ENCODE measurements around the gene GOLGA1.
A peak's percentile ranks its signal among the peaks of the same experiment; 100 is the strongest.
"Not testable (repeated sequence)": the region's sequence is repeated elsewhere in the genome, so short reads cannot be mapped to it uniquely, and the experiment has no call there.

GOLGA1 gene

GRCh38 chr9:124940894-124941678 is at the start of gene GOLGA1:
GOLGA1 (minus strand) TSS chr9:124941083; CDS start chr9:124938711, 2,372 bp downstream.
- DNase-seq: peak; percentile 91

GRCh38 chr9:124983698-124984097 is 42.8 kb upstream of the GOLGA1 start:
- no peak for DNase-seq

GRCh38 chr9:124980431-124980830 is 39.5 kb upstream of the GOLGA1 start:
- no peak for DNase-seq

- no peak for DNase-seq
Measured at GRCh38 chr9:124975131-124975530, 34.2 kb upstream of the GOLGA1 start.

GRCh38 chr9:124973807-124974206 is 32.9 kb upstream of the GOLGA1 start:
- DNase-seq: no peak

DNA sequence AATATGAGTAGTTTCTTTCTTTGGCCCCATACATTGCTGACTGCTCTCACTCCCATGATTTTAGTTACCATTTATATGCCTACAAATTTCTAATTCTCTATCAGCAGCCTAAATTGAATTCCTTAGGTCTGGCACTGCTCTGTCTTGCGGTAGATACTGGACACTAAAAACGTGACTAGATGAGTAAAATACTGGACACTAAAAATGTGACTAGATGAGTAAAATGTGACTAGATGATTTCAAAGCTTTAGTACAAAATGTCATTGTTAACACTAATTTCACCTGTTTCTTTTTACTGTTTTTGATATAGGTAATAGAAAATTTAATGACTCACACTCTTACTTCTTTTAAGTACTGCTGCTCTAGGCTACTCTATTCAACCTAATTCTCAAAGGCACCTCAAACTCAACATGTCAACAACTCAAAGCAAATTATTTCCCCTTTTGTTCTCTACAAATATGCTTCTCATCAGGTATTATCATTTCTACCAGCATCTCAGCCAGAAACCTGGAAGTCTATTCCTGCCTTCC is 31.4 kb upstream of the GOLGA1 start:
- no peak for DNase-seq

DNA sequence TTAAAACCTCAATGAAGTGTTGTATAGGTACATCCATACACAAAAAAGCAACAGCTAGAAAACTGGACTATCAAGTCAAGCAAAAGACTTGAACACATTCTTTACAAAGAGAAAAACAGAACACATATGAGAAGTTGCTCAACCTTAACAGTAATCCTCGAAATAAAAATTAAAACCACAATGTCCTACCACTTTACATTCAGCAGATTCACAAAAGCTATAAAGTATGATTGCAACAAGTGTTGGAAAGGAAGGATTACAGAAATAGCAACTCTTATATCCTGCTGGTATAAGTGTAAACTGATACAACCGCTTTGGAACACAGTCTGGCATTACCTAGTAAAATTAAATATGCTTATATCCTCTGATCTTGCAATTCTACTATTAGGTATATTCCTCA is 28.5 kb upstream of the GOLGA1 start:
- no peak for DNase-seq

GRCh38 chr9:124968238-124968637 is 27.4 kb upstream of the GOLGA1 start:
- no peak for DNase-seq

- not testable (repeated sequence) for DNase-seq
Measured at GRCh38 chr9:124965775-124966568, 25.1 kb upstream of the GOLGA1 start.

GRCh38 chr9:124964604-124965003 is 23.7 kb upstream of the GOLGA1 start:
- no peak for DNase-seq

GRCh38 chr9:124964056-124964455 is 23.2 kb upstream of the GOLGA1 start:
- DNase-seq: no peak

DNA sequence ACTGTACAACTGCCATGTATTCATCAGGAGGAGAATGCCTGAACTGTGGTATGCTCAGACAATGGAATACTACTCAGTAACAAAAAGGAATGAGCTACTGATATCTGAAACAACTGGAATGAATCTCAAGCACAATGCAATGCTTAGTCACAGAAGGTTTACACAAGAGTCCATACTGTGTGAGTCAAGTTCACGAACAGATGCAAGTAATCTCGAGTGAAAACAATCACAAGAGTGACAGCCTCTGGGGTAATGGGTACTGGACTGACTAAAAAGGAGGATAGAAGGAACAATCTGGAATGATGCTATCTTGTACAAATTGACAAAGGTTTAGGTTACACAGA is 19.5 kb upstream of the GOLGA1 start:
- DNase-seq: no peak

DNA sequence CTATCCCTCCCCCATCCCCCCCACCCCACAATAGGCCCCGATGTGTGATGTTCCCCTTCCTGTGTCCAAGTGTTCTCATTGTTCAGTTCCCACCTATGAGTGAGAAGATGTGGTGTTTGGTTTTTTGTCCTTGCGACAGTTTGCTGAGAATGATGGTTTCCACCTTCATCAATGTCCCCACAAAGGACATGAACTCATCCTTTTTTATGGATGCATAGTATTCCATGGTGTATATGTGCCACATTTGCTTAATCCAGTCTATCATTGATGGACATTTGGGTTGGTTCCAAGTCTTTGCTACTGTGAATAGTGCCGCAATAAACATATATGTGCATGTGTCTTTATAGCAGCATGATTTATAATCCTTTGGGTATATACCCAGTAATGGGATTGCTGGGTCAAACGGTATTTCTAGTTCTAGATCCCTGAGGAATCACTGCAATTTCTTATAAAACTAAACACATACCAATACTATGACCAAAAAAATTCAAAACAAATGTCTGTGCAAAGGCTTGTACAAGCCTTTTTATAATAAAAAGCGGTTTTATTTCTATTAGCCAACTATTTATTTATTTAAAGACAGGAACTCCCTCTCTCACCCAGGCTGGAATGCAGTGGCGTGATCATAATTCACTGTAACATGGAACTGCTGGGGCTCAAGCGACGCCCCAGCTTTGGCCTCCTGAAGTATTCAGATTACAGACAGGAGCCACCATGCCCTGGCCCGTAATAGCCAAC is 19.0 kb upstream of the GOLGA1 start:
- DNase-seq: not testable (repeated sequence)

- no peak for DNase-seq
Measured at GRCh38 chr9:124954255-124954654, 13.4 kb upstream of the GOLGA1 start.

DNA sequence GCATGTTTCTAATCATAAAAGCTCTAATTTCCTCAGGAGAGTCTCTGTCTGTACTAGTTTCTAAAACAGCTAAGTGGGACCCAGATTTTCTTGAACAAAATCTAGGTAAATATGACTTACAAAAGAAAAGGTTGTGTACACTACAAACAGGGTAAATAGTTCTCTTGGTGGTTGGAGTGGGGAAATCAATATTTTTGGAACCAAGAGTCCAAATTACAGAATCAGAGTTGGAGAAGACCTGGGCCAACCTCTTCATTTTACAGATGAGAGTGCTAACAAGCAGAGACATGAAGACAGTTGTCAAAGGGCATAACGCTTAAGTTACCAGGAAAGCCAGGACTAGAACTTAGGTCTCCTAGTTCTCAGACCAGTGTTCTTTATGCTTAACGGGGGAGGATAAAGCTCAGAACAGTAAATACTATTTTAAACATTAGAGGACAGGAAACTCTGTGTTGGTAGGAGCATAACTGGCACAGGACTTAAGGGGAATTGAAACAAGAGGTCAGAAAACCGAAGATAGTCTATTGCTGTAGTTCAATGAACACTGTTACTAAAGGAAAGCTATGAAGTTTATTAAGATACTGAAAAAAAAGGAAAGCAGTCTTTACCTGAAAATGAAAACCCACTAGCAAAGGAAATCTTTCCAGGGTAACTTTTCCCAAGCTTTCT is 9.3 kb upstream of the GOLGA1 start:
- no peak for DNase-seq

DNA sequence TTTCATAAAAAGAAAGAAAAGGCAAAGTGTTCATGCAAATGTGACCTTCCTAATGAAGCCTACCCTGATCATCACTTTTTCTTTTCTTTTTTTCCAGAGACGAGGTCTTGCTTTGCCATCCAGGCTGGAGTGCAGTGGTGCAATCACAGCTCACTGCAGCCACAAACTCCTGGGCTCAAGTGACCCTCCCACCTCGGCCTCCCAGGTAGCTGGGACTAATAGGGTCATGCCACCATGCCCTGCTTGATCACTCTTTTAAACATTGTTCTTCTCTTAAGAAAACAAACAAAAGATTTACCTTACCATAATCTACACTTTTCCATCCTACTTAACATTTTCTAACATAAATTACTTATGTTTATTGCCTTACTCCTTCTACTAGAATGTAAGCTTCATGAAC is 8.5 kb upstream of the GOLGA1 start:
- no peak for DNase-seq

GRCh38 chr9:124947727-124948391 is 7.0 kb upstream of the GOLGA1 start:
- DNase-seq: no peak

DNA sequence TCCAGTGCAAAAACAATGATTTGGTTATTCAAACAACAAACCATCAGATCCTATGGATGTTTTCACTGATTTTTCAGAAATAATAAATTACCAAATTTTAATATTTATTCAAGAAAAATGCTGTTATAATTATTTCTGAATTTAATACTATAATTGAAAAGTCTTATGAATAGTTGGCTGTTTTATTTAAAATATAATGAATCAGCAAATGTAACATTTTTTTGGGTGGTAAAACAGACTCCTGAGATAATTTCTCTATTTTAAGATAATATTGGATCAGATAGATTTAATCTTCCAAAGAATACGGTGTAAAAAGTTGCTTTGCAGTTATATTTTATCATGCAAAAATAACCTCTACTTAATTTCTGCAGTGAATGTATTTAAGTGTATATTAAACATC is 5.3 kb upstream of the GOLGA1 start:
- DNase-seq: no peak

GRCh38 chr9:124941679-124942561 is 1.0 kb upstream of the GOLGA1 start:
- no peak for DNase-seq

DNA sequence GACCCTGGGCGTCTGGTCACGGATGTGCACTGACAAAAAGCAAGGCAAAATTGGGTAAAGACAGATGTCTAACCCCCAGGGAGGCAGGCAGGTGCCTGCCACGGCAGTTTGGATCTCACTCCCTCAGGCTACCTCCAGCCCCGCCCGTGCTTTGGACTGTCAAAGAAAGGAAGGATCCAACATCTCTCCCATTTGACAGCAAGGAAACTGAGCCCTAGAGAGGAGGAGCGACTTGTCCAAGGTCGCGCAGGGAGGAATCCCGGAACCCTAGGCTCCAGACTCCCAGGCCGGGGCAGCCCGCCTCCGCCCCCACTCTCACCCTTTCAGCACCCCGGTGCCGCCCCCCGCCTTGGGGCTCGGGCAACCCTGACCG is 376 bp downstream of the GOLGA1 start:
- DNase-seq: peak; percentile 61

DNA sequence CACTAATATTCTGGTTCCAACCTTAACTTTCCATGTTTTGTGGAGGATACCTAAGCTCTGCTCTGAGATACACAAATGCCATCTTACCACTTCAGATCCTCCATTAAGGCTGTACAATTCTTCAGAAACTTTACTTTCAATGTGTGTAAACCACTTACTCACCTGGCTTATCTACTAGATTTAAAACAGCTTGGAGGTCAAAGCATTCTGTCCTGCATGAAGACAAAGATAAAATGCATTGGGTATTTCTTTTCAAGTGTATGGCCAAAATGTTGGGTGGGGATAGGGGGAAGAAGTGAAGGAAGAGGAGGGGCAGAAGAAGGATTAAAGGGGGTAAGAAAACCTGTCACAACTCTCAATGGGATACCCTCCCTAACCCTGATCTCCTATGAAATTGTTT is 939 bp downstream of the GOLGA1 start:
- DNase-seq: no peak
